ENCODE data around the gene ASPHD1.
A peak's percentile ranks its signal among the peaks of the same experiment; 100 is the strongest.

ASPHD1 gene

DNA sequence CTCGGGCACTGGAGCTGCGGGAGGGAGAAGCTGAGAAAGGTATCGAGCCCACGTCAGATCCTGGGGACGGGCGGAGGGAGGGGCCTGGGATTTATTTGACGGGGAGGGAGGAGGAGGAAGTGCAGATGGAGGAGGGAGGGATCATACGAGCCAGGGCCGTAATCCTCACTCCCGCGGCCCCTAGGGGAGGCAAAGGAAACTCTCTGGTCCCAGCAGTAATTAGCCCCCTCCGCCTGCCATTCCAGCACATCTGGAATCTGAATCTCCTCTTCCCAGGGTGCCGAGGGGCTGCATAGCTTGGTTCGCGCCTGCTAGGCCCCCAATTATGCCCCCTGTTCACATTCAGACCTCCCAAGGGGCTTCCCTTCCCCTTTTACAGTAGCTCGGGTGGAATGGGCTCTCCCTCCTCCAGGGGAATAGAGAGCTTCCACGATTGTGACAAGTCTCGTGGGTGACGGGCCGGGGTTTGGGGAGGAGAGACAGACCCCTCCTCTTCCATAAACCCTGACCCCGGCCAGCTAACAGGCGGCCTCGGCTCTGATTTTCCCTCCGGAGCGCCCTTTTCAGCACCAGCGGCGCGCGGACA lies 679 bp upstream of the ASPHD1 start, which contains the start of gene SEZ6L2:
Gene SEZ6L2, minus strand, starts transcription at position 35 of the 586 bp plus-strand sequence. CDS start 531 bp downstream, outside the sequence.
- peak; percentile 5 to 16 for DNase-seq
- peak within 1 kb of the TSS; percentile 70 for H3K9ac ChIP-seq (ENCODE audit: low read length)
- no peak within 1 kb of the TSS for H3K23ac ChIP-seq (ENCODE audit: low read length)
- H3K4me3 ChIP-seq (ENCODE audit: low read depth, low read length): peak within 1 kb of the TSS; percentile 77
- H2AK5ac ChIP-seq (ENCODE audit: low read length): no peak within 1 kb of the TSS
- no peaks in the 10 kb centered on the region for H3K79me2 ChIP-seq (ENCODE audit: control insufficient read depth, insufficient read depth, low read length, poor library complexity)
- no peak within 1 kb of the TSS for H3K18ac ChIP-seq (ENCODE audit: low read length)
- no peak within 1 kb of the TSS for H3K27ac ChIP-seq (ENCODE audit: low read depth, low read length)
- H3K79me1 ChIP-seq (ENCODE audit: low read length): peaks cover 2% of the 10 kb centered on the region
- no peak within 1 kb of the TSS for H2BK5ac ChIP-seq (ENCODE audit: low read depth, low read length, poor library complexity)
- no peak within 1 kb of the TSS for H3K4ac ChIP-seq (ENCODE audit: low read depth, low read length)
- no peak within 1 kb of the TSS for H4K12ac ChIP-seq (ENCODE audit: low read depth, low read length)
- H2BK12ac ChIP-seq (ENCODE audit: low read length): no peak within 1 kb of the TSS
- H3K4me2 ChIP-seq (ENCODE audit: low read length): peak within 1 kb of the TSS; percentile 72
- H3K4me1 ChIP-seq (ENCODE audit: control insufficient read depth in 1 of 2, insufficient read depth in 2 of 2, low read length in 2 of 2): peaks cover 4 to 12% of the 10 kb centered on the region in 2 experiments
- H3K14ac ChIP-seq (ENCODE audit: low read length): no peak within 1 kb of the TSS
- no peak within 1 kb of the TSS for H4K91ac ChIP-seq (ENCODE audit: low read depth, low read length)
- WGBS (ENCODE audit: extremely low coverage, insufficient coverage, insufficient read length): no CpG with 5 or more reads among the region's 29 CpGs
- H2AFZ ChIP-seq (ENCODE audit: insufficient read depth, low read length, poor library complexity): peak within 1 kb of the TSS; percentile 42
- H3K27me3 ChIP-seq (ENCODE audit: insufficient read depth, low read length): no peaks in the 10 kb centered on the region
- no peaks in the 10 kb centered on the region for H3K36me3 ChIP-seq (ENCODE audit: control insufficient read depth in 1 of 2, insufficient read depth in 2 of 2, low read length in 2 of 2)
- H4K8ac ChIP-seq (ENCODE audit: low read depth, low read length): peak within 1 kb of the TSS; percentile 43
- no peaks in the 10 kb centered on the region for H3K9me3 ChIP-seq (ENCODE audit: insufficient read depth, low read depth, low read length)
- no peak within 1 kb of the TSS for H2BK120ac ChIP-seq (ENCODE audit: insufficient read depth, low read length, poor library complexity)

DNA sequence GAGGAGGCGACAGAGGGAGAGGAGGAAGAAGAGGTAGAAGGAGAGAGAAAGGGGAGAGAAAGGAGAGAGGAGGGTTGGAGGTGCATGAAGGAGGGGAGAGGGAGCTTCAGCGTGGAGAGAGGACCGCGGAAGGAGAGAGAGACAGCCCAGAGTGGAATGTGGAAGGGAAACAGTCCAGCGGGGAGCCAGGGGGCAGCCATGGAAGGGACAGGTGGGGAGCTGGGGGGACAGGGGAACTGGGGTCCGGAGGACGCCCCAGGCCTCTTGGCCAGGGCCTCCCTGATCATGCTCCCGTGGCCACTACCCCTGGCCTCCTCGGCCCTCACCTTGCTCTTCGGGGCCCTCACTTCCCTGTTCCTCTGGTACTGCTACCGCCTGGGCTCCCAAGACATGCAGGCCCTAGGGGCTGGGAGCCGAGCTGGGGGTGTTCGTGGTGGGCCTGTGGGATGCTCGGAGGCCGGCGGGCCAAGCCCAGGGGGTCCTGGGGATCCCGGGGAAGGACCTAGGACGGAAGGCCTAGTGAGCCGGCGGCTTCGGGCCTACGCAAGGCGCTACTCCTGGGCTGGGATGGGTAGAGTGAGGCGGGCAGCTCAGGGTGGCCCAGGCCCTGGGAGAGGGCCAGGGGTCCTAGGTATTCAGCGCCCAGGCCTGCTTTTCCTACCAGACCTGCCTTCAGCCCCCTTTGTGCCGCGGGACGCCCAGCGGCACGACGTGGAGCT lies 759 bp downstream of the ASPHD1 start:
- Histone ChIP-seq H3K27me3 (ENCODE audit: insufficient read depth, low read length) (no peaks in the 10 kb centered on the region), H4K12ac (ENCODE audit: low read depth, low read length) (no peak overlapping the region), H3K27ac (ENCODE audit: low read depth, low read length) (no peak overlapping the region), H3K36me3 (ENCODE audit: control insufficient read depth in 1 of 2, insufficient read depth in 2 of 2, low read length in 2 of 2) (no peaks in the 10 kb centered on the region), H3K9ac (ENCODE audit: low read length) (no peak overlapping the region), H2BK12ac (ENCODE audit: low read length) (no peak overlapping the region), H3K4ac (ENCODE audit: low read depth, low read length) (no peak overlapping the region), H3K4me2 (ENCODE audit: low read length) (peak overlapping the region; percentile 72), H2BK120ac (ENCODE audit: insufficient read depth, low read length, poor library complexity) (no peak overlapping the region), H3K14ac (ENCODE audit: low read length) (no peak overlapping the region), H2AFZ (ENCODE audit: insufficient read depth, low read length, poor library complexity) (peak overlapping the region; percentile 42), H2BK5ac (ENCODE audit: low read depth, low read length, poor library complexity) (no peak overlapping the region), H3K79me1 (ENCODE audit: low read length) (peaks cover 2% of the 10 kb centered on the region), H4K8ac (ENCODE audit: low read depth, low read length) (no peak overlapping the region), H3K23ac (ENCODE audit: low read length) (no peak overlapping the region), H3K9me3 (ENCODE audit: insufficient read depth, low read depth, low read length) (no peaks in the 10 kb centered on the region), H2AK5ac (ENCODE audit: low read length) (no peak overlapping the region), H3K4me3 (ENCODE audit: low read depth, low read length) (no peak overlapping the region), H3K18ac (ENCODE audit: low read length) (no peak overlapping the region), H3K4me1 (ENCODE audit: control insufficient read depth in 1 of 2, insufficient read depth in 2 of 2, low read length in 2 of 2) (peaks cover 4 to 12% of the 10 kb centered on the region in 2 experiments), H4K91ac (ENCODE audit: low read depth, low read length) (no peak overlapping the region), H3K79me2 (ENCODE audit: control insufficient read depth, insufficient read depth, low read length, poor library complexity) (no peaks in the 10 kb centered on the region)
- WGBS (ENCODE audit: extremely low coverage, insufficient coverage, insufficient read length): no CpG with 5 or more reads among the region's 31 CpGs
- no peak for DNase-seq

DNA sequence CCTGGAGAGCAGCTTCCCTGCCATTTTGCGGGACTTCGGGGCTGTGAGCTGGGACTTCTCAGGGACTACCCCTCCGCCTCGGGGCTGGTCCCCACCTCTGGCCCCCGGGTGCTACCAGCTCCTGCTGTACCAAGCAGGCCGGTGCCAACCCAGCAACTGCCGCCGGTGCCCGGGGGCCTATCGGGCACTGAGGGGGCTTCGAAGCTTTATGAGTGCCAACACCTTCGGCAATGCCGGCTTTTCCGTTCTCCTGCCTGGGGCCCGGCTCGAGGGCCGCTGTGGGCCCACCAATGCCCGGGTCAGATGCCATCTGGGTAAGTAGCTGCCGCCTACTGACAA lies 1.3 kb downstream of the ASPHD1 start:
- no peak overlapping the region for H3K23ac ChIP-seq (ENCODE audit: low read length)
- no peak overlapping the region for H2BK120ac ChIP-seq (ENCODE audit: insufficient read depth, low read length, poor library complexity)
- no peak overlapping the region for H3K9ac ChIP-seq (ENCODE audit: low read length)
- H3K4ac ChIP-seq (ENCODE audit: low read depth, low read length): no peak overlapping the region
- no peak overlapping the region for H4K91ac ChIP-seq (ENCODE audit: low read depth, low read length)
- no peak overlapping the region for H3K4me2 ChIP-seq (ENCODE audit: low read length)
- no peak overlapping the region for H3K4me3 ChIP-seq (ENCODE audit: low read depth, low read length)
- peaks cover 4 to 12% of the 10 kb centered on the region in 2 experiments for H3K4me1 ChIP-seq (ENCODE audit: control insufficient read depth in 1 of 2, insufficient read depth in 2 of 2, low read length in 2 of 2)
- no peak overlapping the region for H2AK5ac ChIP-seq (ENCODE audit: low read length)
- no peak overlapping the region for H2BK12ac ChIP-seq (ENCODE audit: low read length)
- no peak overlapping the region for H4K12ac ChIP-seq (ENCODE audit: low read depth, low read length)
- WGBS (ENCODE audit: extremely low coverage, insufficient coverage, insufficient read length): no CpG with 5 or more reads among the region's 19 CpGs
- H3K36me3 ChIP-seq (ENCODE audit: control insufficient read depth in 1 of 2, insufficient read depth in 2 of 2, low read length in 2 of 2): no peaks in the 10 kb centered on the region
- peaks cover 2% of the 10 kb centered on the region for H3K79me1 ChIP-seq (ENCODE audit: low read length)
- no peak overlapping the region for H3K14ac ChIP-seq (ENCODE audit: low read length)
- H3K18ac ChIP-seq (ENCODE audit: low read length): no peak overlapping the region
- no peaks in the 10 kb centered on the region for H3K9me3 ChIP-seq (ENCODE audit: insufficient read depth, low read depth, low read length)
- no peaks in the 10 kb centered on the region for H3K79me2 ChIP-seq (ENCODE audit: control insufficient read depth, insufficient read depth, low read length, poor library complexity)
- H4K8ac ChIP-seq (ENCODE audit: low read depth, low read length): no peak overlapping the region
- no peak overlapping the region for H2AFZ ChIP-seq (ENCODE audit: insufficient read depth, low read length, poor library complexity)
- H2BK5ac ChIP-seq (ENCODE audit: low read depth, low read length, poor library complexity): no peak overlapping the region
- DNase-seq: no peak
- no peaks in the 10 kb centered on the region for H3K27me3 ChIP-seq (ENCODE audit: insufficient read depth, low read length)
- no peak overlapping the region for H3K27ac ChIP-seq (ENCODE audit: low read depth, low read length)

DNA sequence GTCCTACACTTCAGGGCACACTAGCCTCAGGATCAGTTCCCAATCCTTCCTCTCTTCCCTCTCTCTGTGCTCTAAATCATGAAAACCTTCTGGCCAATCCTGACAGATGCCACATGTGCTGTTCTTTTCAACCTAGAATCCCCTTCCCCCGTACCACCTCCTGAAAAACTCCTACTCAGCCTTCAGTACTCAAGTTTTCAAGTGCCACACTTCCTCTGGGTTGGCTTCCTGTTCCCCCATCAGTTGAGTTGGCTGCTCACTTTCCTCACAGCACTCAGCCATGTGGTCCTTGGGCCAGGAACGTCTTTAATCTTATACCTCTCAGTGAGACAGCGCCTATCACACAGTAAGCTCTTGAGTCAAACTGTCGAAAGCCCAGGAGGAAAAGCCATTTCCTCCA lies 3.3 kb downstream of the ASPHD1 start:
- no peak overlapping the region for H3K18ac ChIP-seq (ENCODE audit: low read length)
- H3K79me2 ChIP-seq (ENCODE audit: control insufficient read depth, insufficient read depth, low read length, poor library complexity): no peaks in the 10 kb centered on the region
- H3K27me3 ChIP-seq (ENCODE audit: insufficient read depth, low read length): no peaks in the 10 kb centered on the region
- H2AFZ ChIP-seq (ENCODE audit: insufficient read depth, low read length, poor library complexity): no peak overlapping the region
- no peak overlapping the region for H3K4ac ChIP-seq (ENCODE audit: low read depth, low read length)
- no peak overlapping the region for H4K91ac ChIP-seq (ENCODE audit: low read depth, low read length)
- H3K23ac ChIP-seq (ENCODE audit: low read length): no peak overlapping the region
- no peak overlapping the region for H3K4me3 ChIP-seq (ENCODE audit: low read depth, low read length)
- no peak overlapping the region for H4K8ac ChIP-seq (ENCODE audit: low read depth, low read length)
- peaks cover 4 to 6% of the 10 kb centered on the region in 2 experiments for H3K4me1 ChIP-seq (ENCODE audit: control insufficient read depth in 1 of 2, insufficient read depth in 2 of 2, low read length in 2 of 2)
- no peak for DNase-seq
- H4K12ac ChIP-seq (ENCODE audit: low read depth, low read length): no peak overlapping the region
- H2BK120ac ChIP-seq (ENCODE audit: insufficient read depth, low read length, poor library complexity): no peak overlapping the region
- H2BK12ac ChIP-seq (ENCODE audit: low read length): no peak overlapping the region
- H3K79me1 ChIP-seq (ENCODE audit: low read length): peaks cover 2% of the 10 kb centered on the region
- H3K9me3 ChIP-seq (ENCODE audit: insufficient read depth, low read depth, low read length): no peaks in the 10 kb centered on the region
- no peak overlapping the region for H3K9ac ChIP-seq (ENCODE audit: low read length)
- H3K4me2 ChIP-seq (ENCODE audit: low read length): no peak overlapping the region
- H3K14ac ChIP-seq (ENCODE audit: low read length): no peak overlapping the region
- no peaks in the 10 kb centered on the region for H3K36me3 ChIP-seq (ENCODE audit: control insufficient read depth in 1 of 2, insufficient read depth in 2 of 2, low read length in 2 of 2)
- no peak overlapping the region for H3K27ac ChIP-seq (ENCODE audit: low read depth, low read length)
- no CpG with 5 or more reads among the region's 4 CpGs for WGBS (ENCODE audit: extremely low coverage, insufficient coverage, insufficient read length)
- no peak overlapping the region for H2AK5ac ChIP-seq (ENCODE audit: low read length)
- no peak overlapping the region for H2BK5ac ChIP-seq (ENCODE audit: low read depth, low read length, poor library complexity)

Measured in trophoblast cell (in vitro differentiated cells and primary cell).